B cell (primary cell): ENCODE data around the gene ACOX3. TPM values are rescaled to one million over a fixed set of nuclear protein-coding genes. Genes with fewer than 3 reads are reported as not detected.

Experiments used
- ATAC-seq: fragments of 200-7000 bp; cut with Tn5 transposase; one replicate; pipeline ENCODE4 v1.10.0; 2021; ENCODE audit warnings: low read depth, mild to moderate bottlenecking, moderate number of reproducible peaks, moderate library complexity
- CTCF ChIA-PET: fragments of 350-600 bp; sonication (Branson Sonifier 250); formaldehyde crosslinking; loops from one replicate; lab custom pipeline; 2021; ENCODE audit warnings: antibody characterized with exemption, inconsistent platforms; lab: Charles Lee
- POLR2A ChIA-PET: fragments of 350-600 bp; sonication (Branson Sonifier 250); formaldehyde crosslinking; loops from one replicate; lab custom pipeline; 2021; ENCODE audit warnings: antibody characterized with exemption; lab: Charles Lee
- DNase-seq: peaks from one replicate; pipeline ENCODE4 v3.0.0; 2013
- H2AFZ ChIP-seq: 2 replicates; pipeline ENCODE4 v1.6.1; 2012; ENCODE audit warnings: mild to moderate bottlenecking, low read depth, low read length; ENCODE audit not compliant: insufficient read depth, poor library complexity, severe bottlenecking
- H3K27ac ChIP-seq, 2 donors: 1 replicate in 1 of 2; 2 replicates in 1 of 2; pipeline ENCODE4 v1.5.1; 2012 to 2013; ENCODE audit warnings: low read length in 2 of 2, mild to moderate bottlenecking in 2 of 2, moderate library complexity in 1 of 2
- H3K27me3 ChIP-seq, 4 experiments: fragments of 200-600 bp in 1 of 4; sonication (generic) in 1 of 4; replicated peaks in 1 of 4; 1 replicate in 2 of 4; 2 replicates in 2 of 4; pipeline versions ENCODE4 v1.6.1 to v1.7.0; 2013 to 2016; ENCODE audit warnings: low read length in 3 of 4, mild to moderate bottlenecking in 2 of 4, mixed read lengths in 1 of 4, moderate library complexity in 1 of 4; ENCODE audit not compliant: insufficient read depth in 4 of 4, control insufficient read depth in 3 of 4; ENCODE audit errors: control extremely low read depth in 1 of 4
- H3K36me3 ChIP-seq, 2 experiments: replicated peaks in 1 of 2; 1 replicate in 1 of 2; 2 replicates in 1 of 2; pipeline versions ENCODE4 v1.6.1 to v1.7.1; 2013; ENCODE audit warnings: low read length in 1 of 2; ENCODE audit not compliant: insufficient read depth in 2 of 2, control insufficient read depth in 1 of 2; ENCODE audit errors: control extremely low read depth in 1 of 2, extremely low read depth in 1 of 2
- H3K4me1 ChIP-seq, 2 donors: fragments of 200-600 bp in 1 of 2; sonication (generic) in 1 of 2; 1 replicate in 1 of 2; 2 replicates in 1 of 2; pipeline versions ENCODE4 v1.5.1 to v1.6.1; 2013 to 2017; ENCODE audit warnings: low read length in 2 of 2; ENCODE audit not compliant: control insufficient read depth in 2 of 2, insufficient read depth in 2 of 2
- H3K4me2 ChIP-seq: replicated peaks from 2 replicates; pipeline ENCODE3; 2012; ENCODE audit warnings: mild to moderate bottlenecking, low read depth, low read length; ENCODE audit not compliant: poor library complexity, severe bottlenecking
- H3K4me3 ChIP-seq, 5 experiments: fragments of 200-600 bp in 1 of 5; sonication (generic) in 1 of 5; 1 replicate in 3 of 5; 2 replicates in 2 of 5; pipeline versions ENCODE4 v1.5.1 to v1.7.0; 2011 to 2016; ENCODE audit warnings: low read length in 4 of 5, mild to moderate bottlenecking in 4 of 5, low read depth in 2 of 5, control low read depth in 1 of 5, moderate library complexity in 1 of 5; ENCODE audit not compliant: insufficient read depth in 1 of 5; ENCODE audit errors: control extremely low read depth in 1 of 5, extremely low read depth in 1 of 5
- H3K79me2 ChIP-seq: fragments of 200-600 bp; sonication (generic); one replicate; pipeline ENCODE4 v1.6.0; 2016; ENCODE audit warnings: low read length; ENCODE audit not compliant: control insufficient read depth, insufficient read depth
- H3K9ac ChIP-seq: fragments of 200-600 bp; sonication (generic); 2 replicates; pipeline ENCODE4 v1.6.1; 2017; ENCODE audit warnings: mild to moderate bottlenecking, low read length, moderate library complexity
- H3K9me3 ChIP-seq, 3 donors: one replicate each; pipeline versions ENCODE4 v1.6.1 to v1.7.1; 2013; ENCODE audit warnings: low read length in 2 of 3; ENCODE audit not compliant: control insufficient read depth in 2 of 3, insufficient read depth in 1 of 3; ENCODE audit errors: control extremely low read depth in 1 of 3
- H4K20me1 ChIP-seq: 2 replicates; pipeline ENCODE4 v1.6.0; 2012; ENCODE audit warnings: mild to moderate bottlenecking, low read length; ENCODE audit not compliant: insufficient read depth, control insufficient read depth, poor library complexity, severe bottlenecking
- H3K27ac Mint-ChIP-seq: one replicate; pipeline ENCODE4 v1.8.0; 2021; ENCODE audit warnings: mixed read lengths
- H3K27me3 Mint-ChIP-seq: one replicate; pipeline ENCODE4 v1.8.0; 2021; ENCODE audit warnings: mixed read lengths
- H3K4me1 Mint-ChIP-seq: one replicate; pipeline ENCODE4 v1.8.0; 2021; ENCODE audit warnings: mixed read lengths
- H3K4me3 Mint-ChIP-seq: one replicate; pipeline ENCODE4 v1.8.0; 2021; ENCODE audit warnings: mixed read lengths
- H3K9me3 Mint-ChIP-seq: one replicate; pipeline ENCODE4 v1.8.0; 2022; ENCODE audit warnings: mixed read lengths; ENCODE audit not compliant: insufficient read depth
- EZH2 ChIP-seq: IDR thresholded peaks from 2 replicates; pipeline ENCODE4 v1.6.1; 2012; ENCODE audit warnings: borderline replicate concordance, low read depth, mild to moderate bottlenecking, moderate library complexity, low read length; ENCODE audit not compliant: insufficient read depth, poor library complexity, severe bottlenecking
- WGBS: methylation state at CpG from one replicate; pipeline ENCODE4 v1.1.5; 2013; ENCODE audit warnings: missing lambda C conversion rate; ENCODE audit not compliant: insufficient coverage; 5-methylcytosine and 5-hydroxymethylcytosine counted together
- intact Hi-C: fragments of 100-400 bp; cut with micrococcal nuclease; formaldehyde crosslinking; loops from one replicate; pipeline ENCODE4 v1.10.0; 2022
- polyA plus RNA-seq: library from polyadenylated mRNA; depleted of rRNA; stranded (reverse); fragments of >200 nt; gene quantifications from 2 replicates; pipeline ENCODE4 v1.2.3, GENCODE V29; 2012
- total RNA-seq, 2 donors: library from RNA; stranded (reverse); fragments of 120-200 nt in 1 of 2; gene quantifications; 1 replicate in 1 of 2; 2 replicates in 1 of 2; pipeline versions ENCODE4 v1.2.3 to v1.2.4, GENCODE V29; 2013 to 2022
- TF ChIP-seq, protein P1 (sequence below): fragments of 200-600 bp; IDR thresholded peaks from one replicate; pipeline ENCODE4 v1.8.0; 2022; ENCODE audit warnings: antibody characterized with exemption, mild to moderate bottlenecking

The ACOX3 gene
- total and polyA plus RNA-seq, 2 donors (not counting 1 experiment from before 2014, with no cell fraction given) = 4.6 to 23.1 TPM

- ChIA-PET CTCF (interaction anchor here (1.8 kb wide), 1 partner anchor 11 kb away, joined by 9 read pairs; no protein-coding TSS in a partner anchor), POLR2A (no interaction called here)
- intact Hi-C loops = no loop called here
These were observed 17.2 kb upstream of the ACOX3 start for GRCh38 chr4:8457646-8458252.

DNA sequence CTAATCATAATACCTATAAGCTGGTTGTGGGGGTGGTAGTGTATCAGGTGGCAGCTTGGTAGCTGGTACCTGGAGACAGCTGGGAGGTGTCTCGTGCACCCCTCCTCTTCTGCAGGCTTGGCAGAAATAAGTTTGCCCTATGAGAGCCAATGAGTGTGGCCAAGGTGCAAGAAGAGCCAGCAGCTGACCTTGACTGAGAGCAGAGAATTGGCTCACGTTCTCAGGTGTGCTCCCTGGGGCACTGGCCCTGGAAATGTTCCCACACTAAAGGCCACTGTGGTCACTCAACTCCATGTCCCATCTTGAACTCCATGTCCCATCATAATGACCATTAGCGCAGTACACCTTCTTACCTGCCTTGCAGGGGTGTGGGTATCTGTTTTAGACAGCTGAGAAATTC is 13.4 kb upstream of the ACOX3 start:
- H3K27ac Mint-ChIP-seq = no peak overlapping the region
- WGBS = 97% methylated on average over 3 of the region's 3 CpGs
- no peaks in the 10 kb centered on the region for H3K27me3 Mint-ChIP-seq
- H3K27me3 ChIP-seq = no peaks in the 10 kb centered on the region
- H3K9me3 Mint-ChIP-seq = no peaks in the 10 kb centered on the region
- no peak overlapping the region for H3K27ac ChIP-seq
- intact Hi-C loops = no loop called here
- no peaks in the 10 kb centered on the region for H4K20me1 ChIP-seq
- no peaks in the 10 kb centered on the region for H3K79me2 ChIP-seq
- H2AFZ ChIP-seq = no peak overlapping the region
- DNase-seq (no peak), ATAC-seq (no peak)
- H3K9me3 ChIP-seq = no peaks in the 10 kb centered on the region
- no peaks in the 10 kb centered on the region for H3K4me1 Mint-ChIP-seq
- H3K4me3 Mint-ChIP-seq = no peak overlapping the region
- no peak overlapping the region for H3K4me3 ChIP-seq
- ChIA-PET POLR2A (no interaction called here), CTCF (interaction anchor here (1.1 to 1.4 kb wide), 2 partner anchors 10 to 14 kb away, joined by 3 to 4 read pairs; no protein-coding TSS in a partner anchor)
- H3K9ac ChIP-seq = no peak overlapping the region
- H3K4me1 ChIP-seq = no peaks in the 10 kb centered on the region
- no peak overlapping the region for H3K4me2 ChIP-seq
- TF ChIP-seq, protein P1, sequence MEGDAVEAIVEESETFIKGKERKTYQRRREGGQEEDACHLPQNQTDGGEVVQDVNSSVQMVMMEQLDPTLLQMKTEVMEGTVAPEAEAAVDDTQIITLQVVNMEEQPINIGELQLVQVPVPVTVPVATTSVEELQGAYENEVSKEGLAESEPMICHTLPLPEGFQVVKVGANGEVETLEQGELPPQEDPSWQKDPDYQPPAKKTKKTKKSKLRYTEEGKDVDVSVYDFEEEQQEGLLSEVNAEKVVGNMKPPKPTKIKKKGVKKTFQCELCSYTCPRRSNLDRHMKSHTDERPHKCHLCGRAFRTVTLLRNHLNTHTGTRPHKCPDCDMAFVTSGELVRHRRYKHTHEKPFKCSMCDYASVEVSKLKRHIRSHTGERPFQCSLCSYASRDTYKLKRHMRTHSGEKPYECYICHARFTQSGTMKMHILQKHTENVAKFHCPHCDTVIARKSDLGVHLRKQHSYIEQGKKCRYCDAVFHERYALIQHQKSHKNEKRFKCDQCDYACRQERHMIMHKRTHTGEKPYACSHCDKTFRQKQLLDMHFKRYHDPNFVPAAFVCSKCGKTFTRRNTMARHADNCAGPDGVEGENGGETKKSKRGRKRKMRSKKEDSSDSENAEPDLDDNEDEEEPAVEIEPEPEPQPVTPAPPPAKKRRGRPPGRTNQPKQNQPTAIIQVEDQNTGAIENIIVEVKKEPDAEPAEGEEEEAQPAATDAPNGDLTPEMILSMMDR = no peak
- no peak for TF ChIP-seq EZH2
- peaks cover 2 to 69% of the 10 kb centered on the region in 2 experiments for H3K36me3 ChIP-seq

More at GRCh38 chr4:8457646-8458252, 17.2 kb upstream of the ACOX3 start:
- DNase-seq = no peak
- Histone ChIP-seq H3K36me3 (peaks cover 0 to 70% of the 10 kb centered on the region in 2 experiments), H3K79me2 (no peaks in the 10 kb centered on the region), H3K9me3 (no peaks in the 10 kb centered on the region), H3K27ac (no peak overlapping the region), H3K4me1 (no peaks in the 10 kb centered on the region), H2AFZ (no peak overlapping the region), H3K4me3 (no peak overlapping the region), H4K20me1 (no peaks in the 10 kb centered on the region), H3K27me3 (no peaks in the 10 kb centered on the region), H3K4me2 (no peak overlapping the region), H3K9ac (no peak overlapping the region)
- Mint-ChIP-seq H3K4me1 (no peaks in the 10 kb centered on the region), H3K4me3 (no peak overlapping the region), H3K9me3 (no peaks in the 10 kb centered on the region), H3K27me3 (no peaks in the 10 kb centered on the region), H3K27ac (no peak overlapping the region)
- no peak for ATAC-seq
- TF ChIP-seq, protein P1 = no peak
- TF ChIP-seq EZH2 = no peak
- WGBS = 89% methylated on average over 6 of the region's 9 CpGs
